HG02870 (cell line): ENCODE results near the gene GALC.
A peak's percentile ranks its signal among the peaks of the same experiment; 100 is the strongest.

Experiments
- ATAC-seq: cut with Tn5 transposase; IDR thresholded peaks from one replicate; pipeline ENCODE4 v1.9.1; 2021; ENCODE audit warnings: mild to moderate bottlenecking, moderate library complexity; ENCODE audit not compliant: unreplicated experiment

Gene GALC

DNA sequence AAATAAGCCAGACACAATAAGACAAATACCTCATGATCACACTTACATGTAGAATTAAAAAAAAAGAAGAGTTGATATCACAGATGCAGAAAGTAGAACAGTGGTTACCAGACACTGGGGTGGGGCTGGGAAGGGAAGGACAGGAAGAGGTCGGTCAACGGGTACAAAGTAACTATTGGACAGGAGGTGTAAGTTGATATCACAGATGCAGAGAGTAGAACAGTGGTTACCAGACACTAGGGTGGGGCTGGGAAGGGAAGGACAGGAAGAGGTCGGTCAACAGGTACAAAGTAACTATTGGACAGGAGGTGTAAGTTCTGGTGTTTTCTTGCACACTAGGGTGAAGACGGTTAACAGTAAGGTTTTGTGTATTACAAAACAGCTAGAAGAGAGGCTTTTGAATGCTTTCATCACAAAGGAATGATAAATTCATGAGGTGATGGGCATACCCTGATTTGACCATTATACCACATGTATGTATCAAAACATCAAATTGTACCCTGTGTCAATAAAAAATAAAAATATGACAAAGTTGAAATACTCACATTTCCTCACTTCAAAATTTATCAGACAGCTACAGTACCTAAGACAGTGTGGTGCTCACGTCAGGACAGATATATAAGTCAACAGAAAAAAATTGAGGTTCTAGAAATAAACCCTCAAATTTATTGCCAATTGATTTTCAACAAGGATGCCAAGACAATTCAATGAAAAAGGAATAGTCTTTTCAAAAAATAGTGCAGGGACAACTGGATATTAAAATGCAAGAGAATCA lies 32.8 kb downstream of the GALC start:
- ATAC-seq: no peak

DNA sequence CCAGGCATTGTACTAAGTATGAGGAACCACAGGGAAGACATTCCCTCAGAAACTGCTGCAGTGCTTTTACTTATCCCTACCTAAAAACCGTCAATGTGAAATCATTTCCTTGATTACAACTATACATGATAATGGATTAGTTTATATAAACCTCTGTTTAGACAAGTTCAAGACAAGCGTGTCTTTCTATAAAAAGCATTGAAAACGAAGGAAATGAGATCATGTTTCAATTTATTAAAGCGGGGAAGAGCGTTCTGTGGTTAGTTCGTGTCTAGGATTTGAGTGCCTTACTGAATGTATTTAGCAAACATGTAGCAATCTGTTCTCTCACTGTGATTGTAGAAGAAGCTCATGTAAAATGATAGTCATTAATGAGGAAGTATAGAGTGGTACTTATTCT lies 37.5 kb downstream of the GALC start:
- ATAC-seq: no peak

DNA sequence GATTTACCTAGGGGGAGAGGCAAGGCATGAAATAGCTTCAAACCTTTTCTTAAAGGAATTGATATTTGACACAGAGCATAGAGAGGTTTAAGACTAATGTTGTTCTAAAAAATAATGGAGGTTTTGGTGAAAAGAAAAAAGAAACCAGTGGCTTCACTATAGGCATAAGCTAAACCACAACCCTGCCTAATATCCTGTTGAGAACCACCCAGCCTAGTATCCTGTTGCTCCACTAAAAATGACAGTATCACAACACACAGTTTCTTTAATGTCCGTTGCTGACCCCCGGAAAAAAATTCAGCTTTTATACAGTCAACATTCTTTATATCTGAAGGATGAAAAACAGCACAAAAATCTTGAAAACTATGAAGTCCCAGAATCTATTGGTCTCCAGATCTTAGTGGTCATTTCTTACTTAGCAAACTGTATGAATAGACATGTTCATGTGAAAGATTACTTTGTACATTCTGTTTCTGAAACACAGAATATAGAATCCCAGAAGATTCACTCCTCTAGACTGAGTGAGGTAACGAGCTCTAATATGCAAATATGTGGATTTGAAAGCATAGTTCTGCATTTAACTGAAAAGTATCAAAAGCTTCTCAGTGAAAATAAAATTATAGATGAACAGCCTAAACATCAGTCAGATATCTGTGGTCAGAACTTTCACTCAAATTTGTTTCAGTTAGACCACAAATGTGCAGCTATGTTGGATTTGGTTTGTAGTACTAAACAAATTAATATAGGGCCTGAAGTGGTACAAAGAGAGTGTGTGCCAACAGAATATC lies 40.5 kb downstream of the GALC start:
- ATAC-seq: peak; percentile 78

DNA sequence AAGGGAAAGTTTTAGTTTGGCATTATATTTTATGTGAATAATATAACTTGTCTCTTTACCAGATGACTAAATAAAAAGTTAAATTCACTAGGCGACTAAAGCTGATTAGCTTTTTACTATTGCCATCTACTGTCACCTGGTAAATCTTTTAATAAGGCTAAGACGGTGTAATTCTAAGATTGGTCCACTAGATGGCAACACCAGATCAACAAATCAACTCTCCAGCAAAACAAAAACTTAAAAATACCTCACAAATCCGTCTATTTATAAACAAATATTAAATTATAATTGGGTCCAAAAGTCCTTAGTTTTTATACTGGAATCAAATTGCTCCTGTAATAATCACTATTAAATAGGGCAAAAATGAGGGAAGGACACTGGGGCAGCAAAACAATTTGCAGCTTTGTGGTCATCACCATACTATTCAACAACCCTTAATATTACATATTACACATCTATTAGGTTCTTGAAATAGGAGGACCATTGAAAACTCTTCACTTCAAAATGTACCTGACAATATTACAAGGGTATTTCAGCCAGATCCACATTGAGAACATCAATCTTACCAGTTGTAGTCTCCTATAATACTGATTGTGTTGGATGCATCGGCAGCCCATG lies 47.9 kb downstream of the GALC start:
- ATAC-seq: no peak

DNA sequence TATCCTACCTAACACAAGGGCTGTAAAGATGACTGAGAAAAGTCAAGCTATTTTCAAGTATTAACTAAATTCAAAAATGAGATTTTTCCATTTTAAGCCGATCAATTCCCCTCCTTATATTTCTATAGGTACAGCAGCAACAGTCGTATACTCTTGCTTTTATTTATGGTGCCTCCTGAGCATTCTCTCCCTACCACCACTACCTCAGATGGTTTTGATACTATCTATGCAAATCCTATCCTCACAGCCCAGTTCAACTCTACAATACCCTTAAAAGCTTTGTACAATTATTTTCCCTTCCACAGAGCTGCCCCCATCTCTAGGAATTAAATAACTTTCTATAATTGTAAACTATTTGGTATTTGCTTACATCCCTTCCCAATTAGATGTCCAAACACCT lies 52.1 kb downstream of the GALC start:
- peak; percentile 43 for ATAC-seq

DNA sequence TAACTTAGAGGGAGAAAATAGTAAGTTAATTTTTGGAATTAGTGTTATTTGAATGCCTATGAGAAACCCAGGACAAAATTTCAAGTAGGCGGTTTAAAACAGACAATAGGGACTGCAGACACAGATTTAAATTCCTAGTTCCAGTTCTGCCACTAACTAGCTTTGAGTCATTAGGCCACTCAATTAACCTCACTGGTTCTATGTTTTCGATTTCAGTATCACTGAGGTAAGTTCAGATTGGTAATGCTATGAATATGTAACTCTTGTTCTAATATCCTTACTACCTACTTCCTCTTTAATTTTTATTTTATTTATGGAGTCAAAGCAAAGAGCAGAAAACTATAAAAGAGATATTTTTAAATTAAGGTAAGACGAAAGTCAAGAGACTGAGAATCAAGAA lies 52.6 kb downstream of the GALC start:
- ATAC-seq: peak; percentile 98

DNA sequence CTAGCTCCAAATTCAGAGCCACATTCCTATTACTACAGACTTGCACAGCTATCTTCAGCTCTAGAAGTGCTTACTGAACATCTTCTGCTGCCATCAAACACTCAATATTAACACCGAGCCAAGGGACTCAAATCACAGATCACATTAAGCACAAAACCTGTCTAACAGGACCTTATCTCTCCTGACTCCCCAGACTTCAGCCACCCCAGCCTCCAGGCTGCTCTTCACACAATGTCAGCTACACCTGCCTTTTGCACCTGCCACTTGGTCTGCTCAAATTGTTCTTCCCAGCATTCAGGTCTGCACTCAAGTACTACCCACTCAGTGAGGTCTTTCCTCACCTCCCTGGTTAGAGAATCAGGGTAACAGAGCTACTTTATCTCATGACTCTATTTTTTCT lies 57.1 kb downstream of the GALC start:
- no peak for ATAC-seq

DNA sequence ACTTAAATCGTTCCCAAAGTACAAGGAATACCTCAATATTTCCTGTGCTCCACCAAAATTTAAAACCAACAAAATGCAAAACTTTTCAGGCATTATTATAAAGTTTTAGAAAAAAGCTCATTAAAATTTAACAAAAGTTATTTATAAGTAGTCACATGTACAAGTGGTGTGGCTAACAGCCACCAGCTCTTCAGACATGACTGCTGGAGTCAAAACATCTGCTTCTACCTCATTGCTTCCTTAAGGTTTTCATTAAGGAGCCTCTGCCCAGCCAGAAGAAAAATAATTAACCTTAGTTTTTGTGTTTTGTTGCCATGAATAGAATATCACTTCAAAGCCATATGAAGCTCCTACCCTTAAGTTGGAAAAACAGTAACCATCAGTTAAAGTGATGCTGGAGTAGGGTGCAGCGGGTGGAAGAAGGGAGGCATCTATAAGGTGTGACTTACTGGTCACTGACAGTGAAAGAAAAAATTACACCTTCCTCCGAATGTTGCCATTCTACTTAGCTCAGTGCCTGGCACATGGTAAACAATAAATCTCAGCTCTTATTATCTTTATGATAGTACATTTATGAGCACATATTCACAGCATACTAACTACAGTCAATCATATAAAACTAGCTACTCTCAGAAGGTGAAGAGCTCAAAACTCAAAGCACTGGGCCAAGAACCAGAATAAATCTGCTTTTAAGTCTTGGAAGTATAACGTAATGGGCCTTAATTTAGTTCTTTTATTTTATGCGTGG lies 57.7 kb downstream of the GALC start:
- no peak for ATAC-seq

DNA sequence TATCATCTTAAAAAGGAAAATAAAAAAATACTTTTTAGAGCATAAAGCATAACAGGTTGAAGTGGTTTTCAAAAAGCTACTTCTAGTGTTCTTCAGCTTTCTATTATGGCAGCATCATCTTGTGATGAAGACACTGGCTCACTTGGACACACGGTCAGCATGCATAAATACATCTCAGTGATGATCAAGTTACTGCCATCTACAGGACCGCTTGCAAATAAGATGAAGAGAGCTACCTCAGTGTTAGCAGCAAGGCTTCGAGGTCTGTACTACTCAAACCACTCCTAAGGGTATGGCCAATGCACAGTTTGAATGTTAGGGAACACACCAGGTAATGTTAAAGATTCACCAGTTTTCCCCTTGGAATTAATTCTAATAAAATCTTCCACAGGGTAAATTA lies 58.8 kb downstream of the GALC start:
- peak; percentile 78 for ATAC-seq

DNA sequence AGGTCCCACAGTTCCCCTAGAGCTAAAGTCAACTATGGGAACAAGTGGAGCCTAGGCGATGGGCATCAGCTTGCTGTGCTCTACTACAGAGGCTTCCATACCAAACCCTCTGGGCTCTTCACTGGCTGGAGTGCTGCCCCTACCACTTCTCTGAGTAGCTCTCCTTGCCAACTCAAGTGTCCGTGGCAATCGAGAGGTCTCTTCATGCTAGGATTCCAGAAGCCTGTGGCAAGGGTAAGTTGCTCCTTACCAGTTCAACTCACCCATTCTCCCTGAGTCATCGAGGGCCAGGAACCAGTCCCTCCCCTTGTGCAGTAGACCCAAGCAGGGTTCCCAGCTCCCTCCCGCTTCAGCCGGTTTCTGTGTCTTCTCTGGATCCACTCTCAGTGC lies 76.1 kb downstream of the GALC start:
- no peak for ATAC-seq

DNA sequence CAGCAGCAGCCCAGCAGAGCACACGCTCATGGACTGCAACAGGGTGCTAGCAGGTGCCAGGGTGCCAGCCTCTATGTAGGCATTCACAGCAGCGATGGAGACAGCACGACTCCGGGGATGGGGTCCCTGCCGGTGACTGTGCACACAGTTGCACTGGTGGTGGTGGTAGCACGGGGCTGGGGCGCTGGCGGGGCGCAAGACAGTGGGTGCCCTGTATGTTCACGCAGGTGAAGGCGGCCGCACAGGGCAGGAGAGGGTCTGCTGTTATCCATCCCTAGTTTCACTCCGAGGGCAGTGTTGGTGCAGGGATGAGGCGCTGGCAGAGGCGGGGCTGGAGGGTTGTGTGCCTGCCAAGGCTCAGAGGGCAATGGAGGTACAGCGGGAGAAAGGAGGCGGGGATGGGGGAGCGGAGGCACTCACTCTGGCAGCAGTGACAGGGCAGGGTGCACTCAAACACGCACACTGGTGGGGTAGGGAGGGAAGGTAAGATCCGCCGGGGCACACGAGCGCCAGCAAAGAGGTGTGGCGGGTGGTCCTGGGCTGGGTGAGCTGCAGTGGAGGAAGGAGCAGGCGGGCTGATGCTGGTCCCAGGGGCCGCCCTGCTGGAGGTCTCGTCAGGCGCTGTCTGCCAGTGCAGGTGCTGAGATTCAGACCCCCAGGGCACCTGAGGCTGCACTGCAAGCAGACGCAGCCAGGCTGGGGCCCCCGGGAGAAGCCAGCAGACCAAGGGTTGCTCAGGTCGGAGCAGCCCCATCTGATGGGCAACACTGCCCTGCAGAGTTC lies 76.7 kb downstream of the GALC start:
- no peak for ATAC-seq

DNA sequence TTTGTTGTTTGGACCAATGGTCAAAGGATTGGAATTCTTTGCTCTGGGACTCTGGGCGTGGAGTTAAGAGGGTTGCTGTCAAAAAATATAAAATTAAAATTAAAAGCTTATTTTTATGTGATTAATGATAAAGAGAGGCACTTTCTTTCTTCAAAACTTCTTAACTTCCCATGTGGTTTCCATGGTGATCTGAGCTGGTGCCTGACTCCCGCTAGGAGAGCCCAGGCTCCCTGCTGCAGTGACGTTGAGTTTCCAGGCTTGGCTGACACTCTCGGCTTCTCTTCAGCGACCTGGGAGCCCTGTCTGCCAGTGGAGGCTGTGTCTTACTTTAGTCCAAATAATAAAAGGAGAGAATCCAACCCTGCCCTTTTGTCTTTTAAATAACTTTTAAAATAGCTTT lies 84.4 kb downstream of the GALC start:
- ATAC-seq: no peak

DNA sequence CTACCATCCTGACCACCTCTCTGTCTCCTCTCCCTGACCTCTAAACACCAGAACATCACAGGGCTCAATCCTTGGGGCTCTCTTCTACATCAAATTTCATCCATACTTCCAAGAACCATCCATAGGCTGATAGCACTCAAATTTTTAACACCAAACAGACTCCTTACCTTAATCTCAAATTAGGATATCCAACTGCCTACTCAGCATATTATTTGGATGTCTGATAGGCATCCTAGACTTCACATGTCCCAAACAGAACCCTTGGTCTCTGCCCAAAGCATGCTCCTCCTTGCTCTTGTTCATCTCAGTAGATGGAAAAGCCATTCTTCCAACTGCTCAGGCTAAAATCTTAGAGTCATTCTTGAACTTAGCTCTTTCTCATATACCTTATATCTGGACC lies 91.3 kb downstream of the GALC start:
- no peak for ATAC-seq

DNA sequence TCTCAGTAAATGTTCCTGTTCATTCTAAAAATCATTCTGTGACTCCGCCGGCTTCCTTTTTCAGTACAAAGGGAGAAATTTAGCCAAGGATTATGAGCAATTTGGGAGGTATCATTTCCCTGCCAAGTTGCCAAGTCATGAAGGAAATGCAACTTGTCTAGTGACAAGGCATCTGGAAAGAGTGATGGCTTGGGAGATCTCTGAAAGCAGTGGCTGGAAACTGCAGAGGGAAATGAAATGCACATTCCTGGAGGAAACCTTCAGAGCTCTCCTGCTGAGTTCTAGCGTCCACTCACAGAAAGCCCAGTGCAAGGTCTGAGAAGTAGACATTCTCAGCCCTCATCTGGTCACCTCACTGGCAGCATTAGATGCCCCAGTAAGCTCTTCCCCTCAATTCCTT lies 91.7 kb downstream of the GALC start:
- no peak for ATAC-seq

DNA sequence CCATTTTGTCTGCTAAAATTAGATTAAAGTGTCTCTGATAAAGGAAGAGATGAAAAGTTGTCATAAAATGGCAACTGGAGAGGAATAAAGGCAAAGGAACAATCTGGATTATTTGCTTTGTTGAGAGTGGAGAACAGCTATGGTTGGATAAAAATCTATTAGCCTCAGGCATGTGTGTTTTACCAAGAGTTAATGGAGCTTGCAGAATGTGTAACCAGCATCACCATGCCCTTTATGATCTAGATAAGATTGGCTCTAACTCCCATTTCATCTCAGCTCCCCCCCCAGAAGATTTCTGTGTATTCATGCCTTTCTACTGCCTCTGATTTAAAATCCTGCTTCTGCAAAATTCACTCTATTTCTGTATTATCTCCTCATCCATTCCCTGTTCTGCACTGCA lies 93.8 kb downstream of the GALC start:
- no peak for ATAC-seq

DNA sequence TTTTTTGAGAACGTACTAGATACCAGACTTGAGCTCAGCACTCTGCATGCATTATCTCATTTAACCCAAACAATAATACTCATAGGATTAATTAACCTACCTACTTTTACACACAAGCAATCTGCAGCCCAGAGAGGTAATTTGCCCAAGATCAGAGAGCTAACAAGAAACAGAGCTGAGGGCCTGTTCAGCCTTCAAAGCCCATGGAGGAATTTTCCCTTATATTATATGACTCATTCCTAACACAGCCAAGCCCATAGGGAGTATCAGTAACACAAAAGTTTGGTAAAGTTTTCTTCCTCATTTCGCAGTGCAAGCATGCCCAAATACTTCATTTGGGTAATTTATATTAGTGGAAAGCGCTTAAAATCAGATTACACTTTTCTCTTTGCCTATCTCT lies 94.7 kb downstream of the GALC start:
- no peak for ATAC-seq

DNA sequence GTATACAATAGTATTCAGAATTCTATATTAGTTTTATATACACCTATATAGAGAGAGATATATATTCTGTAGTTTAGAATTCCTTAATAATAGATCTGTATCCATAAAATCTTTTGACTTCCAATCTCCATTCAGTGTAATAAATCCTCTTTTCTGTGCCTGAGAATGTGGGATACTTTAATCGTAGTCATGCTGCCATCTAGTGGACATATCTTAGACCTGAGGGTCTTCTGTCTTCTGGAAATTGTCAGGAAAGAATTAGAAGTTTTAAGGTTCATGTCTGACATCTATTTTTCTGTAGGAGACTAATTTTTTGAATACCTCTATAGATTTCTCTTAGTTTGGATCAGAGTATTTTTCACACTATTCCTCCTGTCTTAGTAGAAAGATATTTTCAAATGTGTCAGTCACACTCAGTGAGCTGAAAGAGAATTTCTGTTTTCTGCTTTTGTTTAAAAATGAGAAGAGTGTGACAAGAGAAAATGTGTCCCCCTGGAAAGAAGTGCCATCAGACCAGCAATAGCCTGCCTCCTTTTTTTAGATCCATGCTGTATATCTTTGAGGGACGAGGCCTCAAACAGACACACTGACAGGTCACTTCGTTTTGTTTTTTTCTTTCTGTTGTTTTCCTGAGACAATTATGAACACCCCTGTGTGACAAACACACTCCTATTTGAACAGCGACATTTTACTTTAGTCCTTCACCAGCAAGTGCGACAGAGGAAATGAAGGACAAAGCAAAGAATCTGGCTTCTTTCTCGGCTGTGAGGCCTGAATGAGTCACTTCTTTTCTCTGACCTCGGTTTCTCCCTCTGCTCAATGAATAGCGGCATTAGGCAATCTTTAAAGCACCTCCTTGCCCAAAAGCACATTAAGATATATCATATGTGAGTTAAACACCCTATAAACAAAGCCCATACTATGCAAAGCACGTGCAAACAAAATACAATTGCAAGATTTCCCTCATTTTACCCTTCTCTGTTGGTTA lies 96.3 kb downstream of the GALC start:
- peak; percentile 45 for ATAC-seq

DNA sequence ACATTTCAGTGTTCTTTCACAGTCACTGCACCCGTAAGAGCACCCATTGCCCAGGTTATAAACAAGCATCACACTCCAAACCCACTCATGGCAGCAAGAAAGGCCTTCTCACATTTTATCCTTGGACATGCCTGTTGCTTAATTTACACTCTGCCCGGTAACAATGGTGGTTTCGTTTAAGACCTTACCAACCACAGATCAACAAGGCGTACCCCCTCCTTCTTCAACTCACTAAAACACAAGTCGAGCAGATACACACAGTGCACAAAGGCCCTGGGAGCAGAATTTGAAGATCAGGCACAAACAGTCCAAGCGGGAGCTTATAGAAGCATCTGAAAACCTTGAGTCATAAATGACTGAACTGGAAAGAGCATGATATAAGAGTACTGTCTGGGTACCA lies 98.1 kb downstream of the GALC start:
- no peak for ATAC-seq

DNA sequence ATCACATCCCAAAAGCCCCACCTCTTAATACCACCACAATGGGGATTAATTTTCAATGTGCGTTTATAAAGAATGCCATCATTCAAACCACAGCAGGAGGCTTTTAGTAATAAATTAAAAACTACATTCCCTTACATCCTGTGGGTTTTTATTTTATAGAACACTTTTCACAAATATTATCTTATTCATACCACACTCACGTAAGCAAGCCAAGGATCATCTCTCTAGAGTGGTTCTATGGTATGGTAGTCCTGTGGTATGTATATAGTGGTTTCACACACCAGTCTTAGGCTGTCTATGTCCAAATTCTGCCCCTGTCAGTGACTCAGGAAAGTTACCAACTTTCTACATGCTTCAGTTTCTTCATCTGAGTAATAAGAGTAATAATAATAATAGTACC lies 100.2 kb downstream of the GALC start:
- no peak for ATAC-seq
